ENCODE measurements around the gene PITHD1.
A peak's percentile ranks its signal among the peaks of the same experiment; 100 is the strongest.
"Not testable (repeated sequence)": the region's sequence is repeated elsewhere in the genome, so short reads cannot be mapped to it uniquely, and the experiment has no call there.

PITHD1 gene

DNA sequence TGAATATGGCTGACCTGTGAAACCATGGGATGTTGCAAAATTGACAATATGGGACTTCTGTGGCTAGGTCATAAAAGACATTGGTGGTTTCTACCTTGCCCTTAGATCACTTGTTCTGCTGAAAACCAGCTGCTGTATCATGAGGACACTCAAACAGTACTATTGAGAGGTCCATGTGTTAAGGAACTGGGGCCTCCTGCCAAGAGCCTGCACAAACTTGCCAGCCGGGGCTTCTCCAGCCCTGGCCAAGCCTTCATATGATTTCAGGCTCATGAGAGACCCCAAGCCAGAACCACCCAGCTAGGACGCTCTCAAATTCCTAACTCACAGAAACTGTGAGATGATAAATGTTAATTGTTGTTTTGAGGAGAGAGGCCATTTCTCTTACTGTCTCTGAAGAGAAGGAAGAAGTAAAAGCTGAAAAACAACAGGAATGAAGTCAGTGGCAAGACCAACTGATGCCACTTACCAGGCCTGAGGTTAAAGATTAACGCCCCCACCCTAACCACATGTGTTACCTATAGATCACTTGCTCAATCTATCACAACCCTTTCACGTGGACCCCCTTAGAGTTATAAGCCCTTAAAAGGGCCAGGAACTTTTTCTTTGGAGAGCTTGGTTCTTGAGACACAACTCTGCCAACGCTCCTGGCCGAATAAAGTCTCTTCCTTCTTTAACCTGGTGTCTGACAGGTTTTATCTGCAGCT is 3.9 kb upstream of the PITHD1 start:
- Histone ChIP-seq H3K4me1 (ENCODE audit: control insufficient read depth, insufficient read depth, low read length, poor library complexity, severe bottlenecking) (peaks cover 3% of the 10 kb centered on the region), H3K9me3 (ENCODE audit: control insufficient read depth, low read length) (no peaks in the 10 kb centered on the region), H3K36me3 (ENCODE audit: control insufficient read depth, insufficient read depth, low read length) (peaks cover 4% of the 10 kb centered on the region), H3K4me3 (ENCODE audit: extremely low read depth, insufficient read depth, low read length, poor library complexity, severe bottlenecking) (no peak overlapping the region), H3K27ac (ENCODE audit: low read depth, low read length, severe bottlenecking) (no peak overlapping the region)
- WGBS, 2 experiments (ENCODE audit: insufficient coverage in 2 of 2) = 89 to 92% methylated on average over 4 to 5 of the region's 6 CpGs

- H3K4me3 ChIP-seq (ENCODE audit: extremely low read depth, insufficient read depth, low read length, poor library complexity, severe bottlenecking) = no peak overlapping the region
- H3K36me3 ChIP-seq (ENCODE audit: control insufficient read depth, insufficient read depth, low read length) = peaks cover 17% of the 10 kb centered on the region
- H3K4me1 ChIP-seq (ENCODE audit: control insufficient read depth, insufficient read depth, low read length, poor library complexity, severe bottlenecking) = peaks cover 9% of the 10 kb centered on the region
- H3K9me3 ChIP-seq (ENCODE audit: control insufficient read depth, low read length) = no peaks in the 10 kb centered on the region
- H3K27ac ChIP-seq (ENCODE audit: low read depth, low read length, severe bottlenecking) = no peak overlapping the region
- 92% methylated on average over 2 of the region's 2 CpGs; no CpG with 5 or more reads in 1 of the 2 experiments for WGBS, 2 experiments (ENCODE audit: insufficient coverage in 2 of 2)
Measured at GRCh38 chr1:23776217-23776616, 2.0 kb upstream of the PITHD1 start.

GRCh38 chr1:23779826-23780371 is 1.7 kb downstream of the PITHD1 start:
- Histone ChIP-seq H3K9me3 (ENCODE audit: control insufficient read depth, low read length) (no peaks in the 10 kb centered on the region), H3K4me1 (ENCODE audit: control insufficient read depth, insufficient read depth, low read length, poor library complexity, severe bottlenecking) (peaks cover 9% of the 10 kb centered on the region), H3K36me3 (ENCODE audit: control insufficient read depth, insufficient read depth, low read length) (peaks cover 47% of the 10 kb centered on the region), H3K27ac (ENCODE audit: low read depth, low read length, severe bottlenecking) (no peak overlapping the region), H3K4me3 (ENCODE audit: extremely low read depth, insufficient read depth, low read length, poor library complexity, severe bottlenecking) (no peak overlapping the region)
- 100% methylated on average over 2 of the region's 3 CpGs; no CpG with 5 or more reads in 1 of the 2 experiments for WGBS, 2 experiments (ENCODE audit: insufficient coverage in 2 of 2)

DNA sequence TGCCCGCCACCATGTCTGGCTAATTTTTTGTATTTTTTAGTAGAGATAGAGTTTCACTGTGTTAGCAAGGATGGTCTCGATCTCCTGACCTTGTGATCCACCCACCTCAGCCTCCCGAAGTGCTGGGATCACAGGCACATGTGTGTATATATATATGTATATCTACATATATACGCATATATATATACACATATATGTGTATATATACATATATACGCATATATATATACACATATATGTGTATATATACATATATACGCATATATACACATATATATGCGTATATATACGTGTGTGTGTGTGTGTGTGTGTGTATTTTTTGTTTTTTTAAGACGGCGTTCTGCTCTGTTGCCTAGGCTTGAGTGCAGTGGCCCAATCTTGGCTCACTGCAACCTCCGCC is 4.9 kb downstream of the PITHD1 start:
- not testable (repeated sequence) for H3K27ac ChIP-seq (ENCODE audit: low read depth, low read length, severe bottlenecking); H3K9me3 ChIP-seq (ENCODE audit: control insufficient read depth, low read length); H3K4me3 ChIP-seq (ENCODE audit: extremely low read depth, insufficient read depth, low read length, poor library complexity, severe bottlenecking); H3K4me1 ChIP-seq (ENCODE audit: control insufficient read depth, insufficient read depth, low read length, poor library complexity, severe bottlenecking)
- peaks cover 80% of the 10 kb centered on the region for H3K36me3 ChIP-seq (ENCODE audit: control insufficient read depth, insufficient read depth, low read length)
- WGBS, 2 experiments (ENCODE audit: insufficient coverage in 2 of 2) = 85 to 97% methylated on average over 3 of the region's 11 CpGs

DNA sequence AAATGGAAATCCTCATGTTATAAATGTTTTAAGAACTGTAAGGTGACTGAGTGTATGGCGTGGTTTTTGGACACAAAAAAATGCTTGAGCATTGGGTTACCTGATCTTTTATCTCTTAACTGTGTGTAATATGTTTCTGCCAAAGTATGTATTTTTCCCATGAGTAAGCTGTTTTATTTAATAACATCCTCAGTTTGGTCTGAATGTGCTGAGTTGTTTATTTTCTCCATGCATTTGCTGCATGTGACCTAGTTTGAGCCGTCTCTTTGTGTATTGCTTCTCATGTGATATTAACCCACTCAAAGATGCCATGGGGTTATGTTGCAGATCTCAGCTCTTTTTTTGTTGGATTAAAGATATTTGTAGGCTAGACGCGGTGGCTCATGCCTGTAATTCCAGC is 6.6 kb downstream of the PITHD1 start:
- 92 to 96% methylated on average over 3 to 4 of the region's 4 CpGs for WGBS, 2 experiments (ENCODE audit: insufficient coverage in 2 of 2)
- peaks cover 86% of the 10 kb centered on the region for H3K36me3 ChIP-seq (ENCODE audit: control insufficient read depth, insufficient read depth, low read length)

DNA sequence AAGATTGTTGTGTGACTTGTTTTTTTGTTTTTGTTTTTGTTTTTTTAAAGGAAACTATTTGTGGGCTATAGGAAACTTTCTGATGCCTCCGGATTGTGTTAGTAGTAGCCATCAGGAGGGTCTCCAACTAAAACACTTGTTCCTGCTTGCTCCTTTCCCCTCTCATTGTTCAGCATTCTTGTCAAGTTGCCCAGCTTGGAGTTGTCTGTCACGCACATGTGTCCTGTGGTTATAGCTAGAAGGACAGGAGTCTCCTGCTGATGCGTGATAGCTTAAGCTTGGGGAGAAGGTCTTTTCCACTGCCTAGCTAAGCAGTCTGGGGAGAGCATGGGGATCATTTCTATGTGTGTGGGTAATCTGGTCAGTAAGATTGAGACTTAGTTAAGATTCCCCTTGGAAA is 9.5 kb downstream of the PITHD1 start:
- Histone ChIP-seq H3K36me3 (ENCODE audit: control insufficient read depth, insufficient read depth, low read length) (peaks cover 60% of the 10 kb centered on the region), H3K4me1 (ENCODE audit: control insufficient read depth, insufficient read depth, low read length, poor library complexity, severe bottlenecking) (peaks cover 13% of the 10 kb centered on the region), H3K4me3 (ENCODE audit: extremely low read depth, insufficient read depth, low read length, poor library complexity, severe bottlenecking) (no peak overlapping the region), H3K27ac (ENCODE audit: low read depth, low read length, severe bottlenecking) (no peak overlapping the region), H3K9me3 (ENCODE audit: control insufficient read depth, low read length) (no peaks in the 10 kb centered on the region)
- 86 to 100% methylated on average over 1 of the region's 3 CpGs for WGBS, 2 experiments (ENCODE audit: insufficient coverage in 2 of 2)

More for the DNA sequence above, 6.6 kb downstream of the PITHD1 start:
- Histone ChIP-seq H3K27ac (ENCODE audit: low read depth, low read length, severe bottlenecking) (no peak overlapping the region), H3K4me1 (ENCODE audit: control insufficient read depth, insufficient read depth, low read length, poor library complexity, severe bottlenecking) (peaks cover 5% of the 10 kb centered on the region), H3K9me3 (ENCODE audit: control insufficient read depth, low read length) (no peaks in the 10 kb centered on the region), H3K4me3 (ENCODE audit: extremely low read depth, insufficient read depth, low read length, poor library complexity, severe bottlenecking) (no peak overlapping the region)

DNA sequence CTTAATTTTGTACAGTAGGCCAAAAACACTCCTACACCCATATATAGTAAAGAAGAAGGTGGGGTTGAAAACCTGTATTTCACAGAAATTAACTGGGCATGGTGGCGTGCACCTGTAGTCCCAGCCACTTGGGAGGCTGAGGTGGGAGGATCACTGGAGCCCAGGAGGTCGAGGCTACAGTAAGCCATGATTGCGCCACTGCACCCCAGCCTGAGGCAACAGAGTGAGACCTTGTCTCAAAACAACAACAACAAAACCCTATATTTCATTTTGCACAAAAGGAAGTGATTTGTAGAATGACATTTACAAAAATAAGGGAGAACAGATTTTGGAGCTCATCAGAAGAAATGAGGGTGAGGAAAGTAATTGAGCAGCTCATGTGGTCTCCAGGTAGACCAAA is 10.5 kb downstream of the PITHD1 start:
- no peak overlapping the region for H3K27ac ChIP-seq (ENCODE audit: low read depth, low read length, severe bottlenecking)
- WGBS, 2 experiments (ENCODE audit: insufficient coverage in 2 of 2) = 100% methylated on average over 1 of the region's 3 CpGs; no CpG with 5 or more reads in 1 of the 2 experiments
- H3K4me3 ChIP-seq (ENCODE audit: extremely low read depth, insufficient read depth, low read length, poor library complexity, severe bottlenecking) = no peak overlapping the region
- H3K9me3 ChIP-seq (ENCODE audit: control insufficient read depth, low read length) = no peaks in the 10 kb centered on the region
- peaks cover 62% of the 10 kb centered on the region for H3K36me3 ChIP-seq (ENCODE audit: control insufficient read depth, insufficient read depth, low read length)
- H3K4me1 ChIP-seq (ENCODE audit: control insufficient read depth, insufficient read depth, low read length, poor library complexity, severe bottlenecking) = peaks cover 18% of the 10 kb centered on the region

DNA sequence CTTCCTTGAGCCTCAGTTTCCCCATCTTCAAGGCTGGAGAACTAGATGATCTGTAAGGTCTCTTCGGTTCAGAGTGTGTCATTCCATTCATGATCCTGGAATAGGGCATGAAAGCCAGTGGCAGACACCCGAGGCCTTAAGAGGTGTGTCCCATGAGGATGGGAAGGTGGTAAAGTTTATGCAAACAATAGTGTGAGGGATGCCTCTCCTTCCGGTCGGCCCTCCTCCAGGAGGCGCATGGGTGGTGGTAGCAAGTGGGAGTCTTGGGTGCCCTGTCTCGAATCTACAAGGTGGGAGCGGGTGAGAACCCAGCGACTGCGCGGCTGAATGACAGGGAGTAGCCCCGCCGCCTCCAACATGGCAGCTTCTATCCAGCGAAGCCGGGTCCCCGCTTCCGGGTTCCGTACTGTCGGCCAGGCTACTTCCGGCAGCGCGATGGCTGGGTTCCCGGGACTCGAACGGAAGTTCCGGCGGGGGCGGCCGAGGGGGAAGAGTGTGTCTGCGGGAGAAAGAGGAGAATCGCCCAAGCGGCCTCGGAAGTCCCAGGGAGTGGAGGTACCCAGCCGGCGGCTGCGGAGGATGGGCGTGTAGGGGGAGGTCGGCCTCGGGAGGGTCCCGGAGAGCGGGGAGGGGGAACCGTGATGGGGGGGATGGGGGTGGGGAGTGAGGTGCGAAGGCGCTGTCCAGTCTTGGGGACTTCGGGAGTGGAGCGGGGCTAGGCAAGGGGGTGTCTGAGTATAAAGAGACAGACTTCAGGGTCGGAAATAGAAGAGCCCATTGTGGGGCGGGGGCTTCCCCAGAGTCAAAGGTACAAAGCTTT is 12.7 kb downstream of the PITHD1 start, which contains the start of gene LYPLA2:
TSS of gene LYPLA2 (plus strand) at position 450 of the 820 bp plus-strand sequence. CDS start 1,538 bp downstream, outside the sequence.
- Histone ChIP-seq H3K36me3 (ENCODE audit: control insufficient read depth, insufficient read depth, low read length) (peaks cover 51% of the 10 kb centered on the region), H3K4me1 (ENCODE audit: control insufficient read depth, insufficient read depth, low read length, poor library complexity, severe bottlenecking) (peaks cover 22% of the 10 kb centered on the region), H3K9me3 (ENCODE audit: control insufficient read depth, low read length) (no peaks in the 10 kb centered on the region), H3K4me3 (ENCODE audit: extremely low read depth, insufficient read depth, low read length, poor library complexity, severe bottlenecking) (peak within 1 kb of the TSS; percentile 94), H3K27ac (ENCODE audit: low read depth, low read length, severe bottlenecking) (peak within 1 kb of the TSS; percentile 90)
- 2 to 3% methylated on average over 30 to 42 of the region's 47 CpGs for WGBS, 2 experiments (ENCODE audit: insufficient coverage in 2 of 2)

GRCh38 chr1:23791516-23792047 is 13.4 kb downstream of the PITHD1 start:
- Histone ChIP-seq H3K4me1 (ENCODE audit: control insufficient read depth, insufficient read depth, low read length, poor library complexity, severe bottlenecking) (peaks cover 22% of the 10 kb centered on the region), H3K36me3 (ENCODE audit: control insufficient read depth, insufficient read depth, low read length) (peaks cover 48% of the 10 kb centered on the region), H3K9me3 (ENCODE audit: control insufficient read depth, low read length) (no peaks in the 10 kb centered on the region), H3K4me3 (ENCODE audit: extremely low read depth, insufficient read depth, low read length, poor library complexity, severe bottlenecking) (peak overlapping the region; percentile 94), H3K27ac (ENCODE audit: low read depth, low read length, severe bottlenecking) (peak overlapping the region; percentile 41)
- 0 to 1% methylated on average over 13 to 14 of the region's 15 CpGs for WGBS, 2 experiments (ENCODE audit: insufficient coverage in 2 of 2)

DNA sequence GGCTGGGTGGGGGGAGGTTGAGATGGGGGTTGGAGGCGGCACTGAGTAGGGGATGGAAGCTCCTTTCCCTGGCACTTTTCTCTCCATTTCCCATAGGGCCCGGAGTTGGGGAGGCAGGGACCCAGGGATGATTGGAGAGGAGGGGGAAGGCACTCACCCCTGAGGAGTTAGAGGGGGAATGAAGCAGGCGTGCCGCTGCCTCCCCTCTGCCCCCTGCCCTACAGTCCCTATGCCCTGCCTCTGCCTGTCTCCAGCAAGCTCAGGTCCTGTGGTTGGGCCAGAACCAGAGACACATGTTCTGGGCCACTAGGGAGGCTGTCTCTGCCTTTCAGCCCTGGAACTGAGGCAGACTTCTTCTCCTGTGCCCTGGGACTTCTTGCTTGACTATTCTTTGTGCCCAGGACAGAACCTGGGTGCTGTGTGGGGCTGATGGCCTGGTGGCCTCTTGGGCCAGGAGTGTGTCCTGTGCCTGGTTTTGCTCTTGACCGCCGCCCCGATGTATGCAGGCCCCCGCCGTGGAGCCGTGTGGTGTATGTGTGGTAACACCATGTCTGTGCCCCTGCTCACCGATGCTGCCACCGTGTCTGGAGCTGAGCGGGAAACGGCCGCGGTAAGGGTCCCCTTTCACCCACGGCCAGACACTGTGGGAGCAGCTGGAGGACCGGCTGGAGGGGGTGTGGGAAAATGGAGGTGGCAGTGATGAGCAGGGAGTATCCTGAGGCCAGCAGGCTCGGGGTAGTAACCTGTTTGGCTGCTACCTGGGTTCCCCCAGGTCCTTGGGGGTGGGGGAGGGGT is 14.1 kb downstream of the PITHD1 start:
- Histone ChIP-seq H3K27ac (ENCODE audit: low read depth, low read length, severe bottlenecking) (no peak overlapping the region), H3K4me1 (ENCODE audit: control insufficient read depth, insufficient read depth, low read length, poor library complexity, severe bottlenecking) (peaks cover 22% of the 10 kb centered on the region), H3K36me3 (ENCODE audit: control insufficient read depth, insufficient read depth, low read length) (peaks cover 48% of the 10 kb centered on the region), H3K4me3 (ENCODE audit: extremely low read depth, insufficient read depth, low read length, poor library complexity, severe bottlenecking) (peak overlapping the region; percentile 94), H3K9me3 (ENCODE audit: control insufficient read depth, low read length) (no peaks in the 10 kb centered on the region)
- WGBS, 2 experiments (ENCODE audit: insufficient coverage in 2 of 2) = 86 to 96% methylated on average over 10 to 15 of the region's 19 CpGs

Measured in mesodermal cell (in vitro differentiated cells).